Measurements from ENCODE around the gene POLR2L. TPM values are rescaled to one million over a fixed set of nuclear protein-coding genes. Genes with fewer than 3 reads are reported as not detected.
A peak's percentile ranks its signal among the peaks of the same experiment; 100 is the strongest.

POLR2L gene
- total RNA-seq, 1 experiment from 2014 or later = 139 TPM

DNA sequence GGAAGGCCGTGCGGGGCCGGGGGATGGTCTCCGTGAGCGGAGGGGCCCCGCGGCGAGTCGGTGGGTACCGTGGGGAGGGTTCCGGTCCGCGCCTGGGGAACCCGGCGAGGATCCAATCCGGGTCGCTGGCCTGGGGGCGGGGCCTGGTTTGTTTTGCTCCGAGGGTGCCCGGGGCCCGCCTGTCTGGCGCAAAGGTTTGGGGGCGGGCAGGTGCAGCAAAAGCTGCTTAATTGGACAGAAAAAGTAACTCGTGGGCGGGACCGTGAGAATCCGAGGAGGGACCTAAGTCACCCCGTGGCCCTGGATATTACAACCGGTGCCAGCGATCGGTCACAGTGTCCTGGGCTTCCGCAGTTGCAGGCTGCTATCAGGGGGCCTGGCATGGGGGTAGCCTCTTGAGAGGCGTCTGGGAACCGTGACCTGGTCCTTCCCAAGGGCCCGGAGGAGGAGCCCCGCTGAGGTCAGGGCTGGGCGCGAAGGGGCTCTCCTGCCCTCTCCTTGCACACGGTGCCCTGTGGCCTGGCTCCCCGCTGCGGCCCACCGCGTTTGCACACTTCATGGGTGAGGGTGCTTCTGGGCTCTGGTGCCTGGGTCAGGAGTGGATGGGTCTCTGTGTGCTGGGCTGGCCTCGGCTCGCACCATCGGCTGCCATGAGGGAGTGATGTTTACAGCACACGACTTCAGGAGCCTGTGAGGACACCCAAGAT lies 22.2 kb downstream of the POLR2L start:
- in situ Hi-C loops (cut with HindIII; ENCODE audit: low sequenced_read_pairs) = no loop called here
- peak; percentile 85 for DNase-seq (ENCODE audit: low spot score)

DNA sequence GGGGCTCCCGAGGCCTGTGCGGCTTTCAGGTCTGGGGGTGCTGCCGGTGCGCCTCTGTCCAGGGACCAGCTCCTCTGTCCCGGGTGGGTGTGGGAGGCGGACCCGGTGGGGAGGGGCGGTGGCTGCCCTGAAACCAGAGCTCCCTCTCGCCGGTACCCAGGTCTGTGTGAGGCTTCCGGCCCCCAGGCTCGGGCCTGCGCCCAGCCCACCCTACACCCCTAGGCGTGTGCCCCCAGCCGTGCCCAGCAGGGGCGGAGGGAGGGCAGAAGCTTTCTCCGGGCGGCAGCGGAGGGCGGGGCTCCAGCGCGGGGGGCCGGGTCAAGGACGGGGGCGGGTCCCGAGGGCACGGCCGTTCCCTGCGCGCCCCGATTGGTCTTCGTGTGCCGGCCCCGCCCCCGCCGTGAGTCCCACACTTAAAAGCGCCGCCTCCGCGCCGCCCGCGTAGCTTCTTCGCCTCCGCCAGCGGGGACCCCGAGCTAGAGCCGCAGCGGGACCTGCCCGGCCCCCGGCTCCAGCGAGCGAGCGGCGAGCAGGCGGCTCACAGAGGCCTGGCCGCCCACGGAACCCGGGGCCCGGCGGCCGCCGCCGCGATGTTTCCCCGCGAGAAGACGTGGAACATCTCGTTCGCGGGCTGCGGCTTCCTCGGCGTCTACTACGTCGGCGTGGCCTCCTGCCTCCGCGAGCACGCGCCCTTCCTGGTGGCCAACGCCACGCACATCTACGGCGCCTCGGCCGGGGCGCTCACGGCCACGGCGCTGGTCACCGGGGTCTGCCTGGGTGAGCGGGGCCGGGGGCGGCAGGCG lies 23.0 kb downstream of the POLR2L start:
- in situ Hi-C loops (cut with HindIII; ENCODE audit: low sequenced_read_pairs) = no loop called here
- peak; percentile 93 for DNase-seq (ENCODE audit: low spot score)

DNA sequence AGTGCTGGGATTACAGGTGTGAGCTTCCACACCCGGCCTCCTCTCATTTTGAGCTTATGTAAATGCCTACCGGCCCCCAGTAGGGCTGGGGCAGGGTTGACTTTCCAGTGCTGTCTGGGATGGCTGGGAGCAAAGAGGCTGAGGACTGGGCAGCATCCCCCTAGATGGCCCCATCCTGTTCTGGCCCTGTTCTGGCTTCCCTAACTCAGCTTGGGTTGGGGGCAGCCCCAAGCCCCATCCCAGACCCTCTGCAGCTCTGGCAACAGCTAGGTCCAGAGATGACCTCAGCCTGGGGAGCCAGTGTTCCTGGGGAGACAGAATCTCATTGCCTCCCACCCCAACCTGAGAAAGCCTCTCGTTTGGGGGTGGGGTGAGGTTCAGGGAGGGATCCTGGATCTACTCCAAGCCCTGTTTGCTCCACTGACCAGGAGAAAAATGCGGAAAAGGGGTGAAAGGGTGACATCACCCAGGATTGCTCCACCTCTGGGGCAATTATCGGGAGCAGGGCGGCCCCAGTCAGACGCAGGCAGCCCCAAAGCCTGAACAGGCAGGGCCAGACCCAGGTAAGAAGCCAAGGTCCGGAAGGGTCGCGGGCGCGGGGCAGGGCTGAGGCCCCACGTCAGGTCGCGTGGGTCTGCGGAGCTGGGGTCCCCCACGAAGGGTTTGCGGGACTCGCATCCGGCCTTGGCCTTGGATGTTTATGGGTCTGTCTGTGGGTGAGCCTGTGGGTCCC lies 23.8 kb downstream of the POLR2L start, which contains the start of gene PNPLA2:
TSS of gene PNPLA2 (plus strand) at position 519 of the 733 bp plus-strand sequence. CDS start 805 bp downstream, outside the sequence.
- no peak for DNase-seq (ENCODE audit: low spot score)
- in situ Hi-C loops (cut with HindIII; ENCODE audit: low sequenced_read_pairs) = no loop called here

DNA sequence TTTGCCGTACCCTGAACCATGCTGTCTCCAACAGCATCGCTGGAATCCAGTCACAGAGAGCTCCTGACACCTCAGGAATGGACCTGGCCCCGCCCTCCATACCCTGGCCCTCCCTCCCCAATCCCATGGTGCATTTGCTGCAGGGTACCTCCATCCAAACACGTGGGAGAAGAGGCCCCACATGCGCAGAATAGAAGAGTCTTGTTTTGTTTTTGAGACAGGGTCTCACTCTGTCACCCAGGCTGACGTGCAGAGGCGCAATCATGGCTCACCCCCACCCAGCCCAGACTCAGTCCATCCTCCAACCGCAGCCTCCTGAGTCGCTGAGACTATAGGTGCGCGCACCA lies 25.9 kb downstream of the POLR2L start:
- DNase-seq (ENCODE audit: low spot score) = no peak
- in situ Hi-C loops (cut with HindIII; ENCODE audit: low sequenced_read_pairs) = no loop called here

DNA sequence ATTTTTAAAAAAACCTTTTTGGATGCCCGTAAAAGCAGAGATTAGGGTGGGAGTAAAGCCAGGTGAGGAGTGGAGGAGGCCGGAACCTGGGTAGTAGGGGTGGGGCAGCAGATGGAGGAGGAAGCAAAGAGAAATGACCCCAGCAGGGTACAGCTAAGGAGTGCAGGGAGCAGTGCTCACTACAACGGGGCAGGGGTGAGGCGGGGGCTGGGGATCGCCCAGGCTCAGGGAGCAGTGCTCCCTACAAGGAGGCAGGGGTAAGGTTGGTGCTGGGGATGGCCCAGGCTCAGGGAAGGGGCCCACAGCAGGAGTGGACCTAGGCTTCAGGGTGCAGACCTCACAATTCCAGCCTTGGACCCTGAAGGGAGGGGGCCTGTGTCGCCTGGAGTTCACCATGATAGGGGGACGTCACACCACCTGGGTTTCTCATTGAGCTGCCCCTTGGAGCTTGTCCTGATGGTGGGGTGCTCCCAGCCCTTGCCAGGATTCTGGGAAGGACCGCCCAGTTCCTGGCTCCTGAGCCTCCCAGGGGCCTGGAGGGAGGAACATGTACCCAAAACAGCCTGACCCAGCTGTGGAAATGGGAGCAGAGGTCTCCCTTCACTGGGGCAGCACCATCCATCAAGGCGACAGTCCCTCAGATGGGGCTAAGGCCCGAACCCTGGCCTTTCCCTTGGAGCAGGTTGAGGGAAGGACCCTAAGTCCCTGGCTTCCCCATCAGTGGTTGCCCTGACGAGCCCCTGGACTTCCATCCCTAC lies 26.5 kb downstream of the POLR2L start:
- in situ Hi-C loops (cut with HindIII; ENCODE audit: low sequenced_read_pairs) = no loop called here

DNA sequence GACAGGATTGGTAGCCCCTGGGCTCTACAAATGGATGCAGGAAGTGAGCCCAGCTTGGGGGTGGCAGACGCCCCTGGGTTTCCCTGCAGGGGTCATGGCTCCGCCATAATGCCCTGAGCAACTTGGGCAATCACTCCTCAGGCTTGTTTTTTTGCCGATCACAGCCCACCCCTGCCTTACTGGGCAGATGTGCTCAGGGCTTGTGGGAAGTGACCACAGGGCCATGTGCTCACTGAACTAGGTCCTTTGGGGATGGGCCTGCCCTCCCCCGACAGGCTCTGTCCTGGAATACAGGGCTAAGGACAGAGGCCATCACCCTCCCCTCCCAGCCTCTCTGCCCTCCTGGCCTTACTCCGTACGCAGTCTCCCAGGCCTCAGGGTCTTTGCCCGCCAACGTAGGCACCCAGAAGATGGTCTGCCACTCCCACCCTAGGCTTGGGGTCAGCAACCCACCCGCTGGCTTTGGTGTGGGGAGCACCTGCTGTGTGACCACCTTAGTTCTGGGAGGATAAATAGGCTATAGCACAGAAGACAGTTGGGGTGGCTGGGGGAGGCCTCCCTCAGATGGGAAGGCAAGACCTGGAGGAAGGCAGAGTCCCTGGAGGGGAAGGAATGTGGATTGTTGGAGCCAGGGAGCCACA lies 28.8 kb downstream of the POLR2L start:
- in situ Hi-C loops (cut with HindIII; ENCODE audit: low sequenced_read_pairs) = no loop called here
- DNase-seq (ENCODE audit: low spot score) = no peak

More for the DNA sequence above, 26.5 kb downstream of the POLR2L start:
- DNase-seq (ENCODE audit: low spot score) = no peak

DNA sequence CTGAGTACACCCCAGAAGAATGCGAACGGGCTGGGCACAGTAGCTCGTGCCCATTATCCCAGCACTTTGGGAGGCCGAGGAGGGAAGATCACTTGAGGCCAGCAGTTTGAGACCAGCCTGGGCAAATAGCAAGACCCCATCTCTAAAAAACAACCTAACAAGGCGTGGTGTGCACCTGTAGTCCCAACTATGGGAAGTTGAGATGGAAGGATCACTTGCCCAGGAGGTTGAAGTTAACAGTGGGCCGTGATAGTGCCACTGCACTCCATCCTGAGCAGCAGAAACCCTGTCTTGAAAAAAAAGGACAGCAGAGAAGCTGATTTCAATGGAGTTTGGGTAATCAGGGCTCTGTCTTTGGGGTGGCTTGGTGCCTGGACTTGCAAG lies 29.3 kb downstream of the POLR2L start:
- in situ Hi-C loops (cut with HindIII; ENCODE audit: low sequenced_read_pairs) = no loop called here
- no peak for DNase-seq (ENCODE audit: low spot score)

DNA sequence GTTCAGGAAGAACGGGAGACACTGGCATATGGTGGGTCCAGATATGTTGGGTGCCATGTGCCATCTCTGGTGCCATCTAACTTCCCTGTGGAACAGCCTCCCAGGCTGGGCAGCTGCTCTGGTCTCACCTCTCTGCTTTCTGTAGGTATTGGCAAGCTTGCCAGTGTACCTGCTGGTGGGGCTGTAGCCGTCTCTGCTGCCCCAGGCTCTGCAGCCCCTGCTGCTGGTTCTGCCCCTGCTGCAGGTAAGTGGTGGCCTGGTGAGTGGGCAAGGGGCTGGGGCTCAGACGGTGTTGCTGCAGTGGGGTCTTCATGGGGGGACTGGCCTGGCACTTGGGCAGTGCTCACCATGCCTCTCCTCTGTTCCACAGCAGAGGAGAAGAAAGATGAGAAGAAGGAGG lies 29.9 kb downstream of the POLR2L start:
- DNase-seq (ENCODE audit: low spot score) = no peak
- in situ Hi-C loops (cut with HindIII; ENCODE audit: low sequenced_read_pairs) = no loop called here

DNA sequence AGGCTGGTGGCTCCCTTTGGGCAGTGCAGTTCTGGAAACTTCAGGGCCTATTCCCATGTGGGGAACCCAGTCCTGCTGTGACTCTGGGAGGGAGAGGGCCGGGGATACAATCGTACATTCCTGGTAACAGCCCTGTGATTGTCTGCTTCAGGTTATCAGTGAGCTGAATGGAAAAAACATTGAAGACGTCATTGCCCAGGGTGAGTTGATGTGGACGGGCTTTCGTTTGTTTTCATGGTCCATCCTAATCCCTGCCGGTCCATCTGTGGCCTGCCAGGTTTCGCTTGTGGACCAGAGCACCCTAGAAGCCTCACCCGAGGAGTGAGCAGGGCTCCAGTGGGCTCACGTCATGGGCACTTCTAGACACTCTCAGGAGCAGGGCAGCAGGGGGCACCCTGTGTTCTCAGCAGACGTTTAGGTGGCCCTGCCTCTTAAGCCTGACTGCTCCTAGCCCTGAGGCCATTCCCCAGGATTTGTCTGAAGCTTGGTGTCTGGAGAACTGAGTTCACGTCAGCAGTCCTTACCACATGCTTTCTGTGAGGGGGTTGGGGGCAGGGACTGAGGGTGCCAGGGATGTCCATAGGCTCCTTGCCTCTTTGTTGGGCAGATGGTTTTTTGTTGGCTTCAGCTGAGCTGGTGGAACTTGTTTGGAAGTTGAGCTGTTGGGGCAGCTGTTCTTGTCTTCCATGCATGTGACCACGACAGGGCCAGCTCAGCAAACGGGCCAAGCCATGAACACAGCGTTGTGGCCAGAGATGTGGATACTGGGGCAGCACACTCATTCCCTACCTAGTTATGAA lies 30.7 kb downstream of the POLR2L start:
- DNase-seq (ENCODE audit: low spot score) = no peak
- in situ Hi-C loops (cut with HindIII; ENCODE audit: low sequenced_read_pairs) = no loop called here

DNA sequence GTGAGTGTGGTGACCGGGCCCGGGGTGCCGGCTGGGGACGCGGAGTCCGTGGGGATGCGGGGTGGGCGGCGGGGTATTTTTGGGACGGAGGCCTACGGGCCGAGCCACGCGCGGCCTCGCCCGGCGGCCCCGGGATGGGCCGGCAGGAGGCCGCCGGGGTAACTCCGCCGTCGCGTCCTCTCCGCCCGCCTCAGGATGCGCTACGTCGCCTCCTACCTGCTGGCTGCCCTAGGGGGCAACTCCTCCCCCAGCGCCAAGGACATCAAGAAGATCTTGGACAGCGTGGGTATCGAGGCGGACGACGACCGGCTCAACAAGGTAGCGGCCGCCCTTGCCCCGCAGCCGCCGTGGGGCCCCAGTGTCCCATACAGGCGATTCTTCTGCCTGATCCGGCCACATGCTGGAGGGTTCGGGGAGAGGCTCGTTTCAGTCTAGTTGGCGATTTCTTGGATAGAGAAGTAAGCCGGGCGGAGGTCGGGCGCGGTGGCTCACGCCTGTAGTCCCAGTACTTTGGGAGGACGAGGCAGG lies 32.2 kb downstream of the POLR2L start:
- in situ Hi-C loops (cut with HindIII; ENCODE audit: low sequenced_read_pairs) = no loop called here
- no peak for DNase-seq (ENCODE audit: low spot score)

DNA sequence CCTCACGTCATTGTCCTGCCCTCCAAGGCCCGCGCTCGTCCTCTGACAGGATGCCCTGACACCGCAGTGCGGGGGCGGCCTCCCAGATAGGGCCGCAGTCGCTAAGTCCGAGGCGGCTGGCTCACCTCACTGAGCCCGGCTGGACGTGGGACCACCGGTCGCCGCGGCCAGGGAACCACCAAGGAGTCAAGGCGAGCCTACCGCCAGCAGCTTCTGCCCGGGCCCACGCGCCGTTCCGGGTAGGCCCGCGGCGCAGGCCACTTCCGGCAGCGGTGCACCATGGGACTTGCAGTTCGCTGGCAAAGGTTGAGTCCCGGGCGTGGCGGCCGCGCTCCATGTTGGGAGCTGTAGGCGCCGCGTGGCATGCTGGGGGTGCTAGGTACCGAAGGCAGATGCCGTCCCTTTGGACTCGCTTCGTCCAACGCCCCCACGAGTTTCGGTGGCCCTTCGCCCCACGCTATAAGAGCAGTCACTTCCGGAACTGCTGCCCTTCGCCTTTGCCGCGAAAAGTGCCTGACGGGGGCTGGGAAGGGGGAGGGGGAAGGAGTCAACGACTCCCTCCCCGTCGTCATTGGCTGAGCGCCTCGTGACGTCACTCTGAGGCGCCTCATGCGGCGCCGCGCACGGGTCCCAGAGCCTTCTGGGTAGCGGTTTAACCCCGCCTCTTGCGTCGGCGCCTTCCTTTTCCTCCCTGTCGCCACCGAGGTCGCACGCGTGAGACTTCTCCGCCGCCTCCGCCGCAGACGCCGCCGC lies 32.9 kb downstream of the POLR2L start, which contains the start of gene RPLP2:
TSS of gene RPLP2 (plus strand) at position 681 of the 753 bp plus-strand sequence. CDS start 268 bp downstream, outside the sequence.
- in situ Hi-C loops (cut with HindIII; ENCODE audit: low sequenced_read_pairs) = no loop called here
- peak; percentile 95 for DNase-seq (ENCODE audit: low spot score)

DNA sequence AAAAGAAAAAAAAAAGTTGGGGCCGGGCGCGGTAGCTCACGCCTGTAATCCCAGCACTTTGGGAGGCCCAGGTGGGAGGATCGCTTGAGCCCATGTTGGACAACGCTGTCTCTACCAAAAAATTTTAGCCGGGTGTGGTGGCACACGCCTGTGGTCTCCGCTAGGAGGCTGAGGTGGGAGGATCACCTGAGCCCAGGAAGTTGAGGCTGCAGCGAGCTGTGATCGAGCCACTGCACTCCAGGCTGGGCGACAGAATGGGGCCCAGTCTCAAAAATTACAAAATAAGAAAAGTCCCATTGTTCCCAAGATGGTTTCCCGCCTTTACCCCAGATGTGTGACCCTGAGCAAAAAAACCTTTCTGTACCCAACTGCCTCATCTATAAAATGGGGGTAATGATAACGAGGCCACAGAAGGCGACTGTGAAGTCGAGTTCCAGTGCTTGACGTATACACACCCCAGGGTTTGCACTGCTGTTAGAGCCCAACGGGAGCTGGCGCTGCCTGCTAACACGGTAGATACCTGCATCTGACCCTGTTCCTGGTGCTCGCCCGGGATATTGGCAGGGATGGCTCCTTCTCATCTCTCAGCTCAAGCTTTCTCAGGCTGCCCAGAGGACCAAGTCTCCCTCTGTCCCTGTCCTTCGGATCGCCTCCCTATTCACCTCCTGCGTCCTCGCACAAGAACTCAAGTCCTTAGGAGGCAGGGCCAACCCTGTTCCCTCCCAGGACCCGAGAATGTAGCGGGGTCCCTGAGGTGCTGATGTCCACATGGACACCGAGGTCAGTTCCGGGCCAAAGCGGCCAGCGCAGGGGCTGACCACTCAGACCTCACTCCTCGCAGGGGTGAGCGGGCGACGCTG lies 33.7 kb downstream of the POLR2L start:
- peak; percentile 83 for DNase-seq (ENCODE audit: low spot score)
- in situ Hi-C loops (cut with HindIII; ENCODE audit: low sequenced_read_pairs) = no loop called here

DNA sequence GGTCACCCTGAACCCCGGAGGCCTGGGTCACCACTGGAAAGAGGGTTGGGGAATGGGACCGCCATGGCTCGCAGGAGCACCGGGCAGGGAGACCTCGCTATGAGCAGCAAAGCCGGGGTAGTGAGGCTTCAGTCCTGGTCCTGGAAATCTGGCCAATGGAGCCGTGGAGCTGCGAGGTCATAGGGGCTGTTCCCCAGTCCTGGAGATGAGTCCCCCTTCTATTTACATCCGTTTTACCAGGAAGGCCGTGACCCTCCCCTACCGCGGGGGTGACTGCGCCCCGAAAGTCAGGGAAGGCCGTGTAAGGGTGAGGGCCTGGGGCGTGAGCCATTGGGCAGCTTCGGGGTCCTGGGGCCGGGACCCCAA lies 37.7 kb downstream of the POLR2L start:
- no peak for DNase-seq (ENCODE audit: low spot score)
- in situ Hi-C loops (cut with HindIII; ENCODE audit: low sequenced_read_pairs) = no loop called here

DNA sequence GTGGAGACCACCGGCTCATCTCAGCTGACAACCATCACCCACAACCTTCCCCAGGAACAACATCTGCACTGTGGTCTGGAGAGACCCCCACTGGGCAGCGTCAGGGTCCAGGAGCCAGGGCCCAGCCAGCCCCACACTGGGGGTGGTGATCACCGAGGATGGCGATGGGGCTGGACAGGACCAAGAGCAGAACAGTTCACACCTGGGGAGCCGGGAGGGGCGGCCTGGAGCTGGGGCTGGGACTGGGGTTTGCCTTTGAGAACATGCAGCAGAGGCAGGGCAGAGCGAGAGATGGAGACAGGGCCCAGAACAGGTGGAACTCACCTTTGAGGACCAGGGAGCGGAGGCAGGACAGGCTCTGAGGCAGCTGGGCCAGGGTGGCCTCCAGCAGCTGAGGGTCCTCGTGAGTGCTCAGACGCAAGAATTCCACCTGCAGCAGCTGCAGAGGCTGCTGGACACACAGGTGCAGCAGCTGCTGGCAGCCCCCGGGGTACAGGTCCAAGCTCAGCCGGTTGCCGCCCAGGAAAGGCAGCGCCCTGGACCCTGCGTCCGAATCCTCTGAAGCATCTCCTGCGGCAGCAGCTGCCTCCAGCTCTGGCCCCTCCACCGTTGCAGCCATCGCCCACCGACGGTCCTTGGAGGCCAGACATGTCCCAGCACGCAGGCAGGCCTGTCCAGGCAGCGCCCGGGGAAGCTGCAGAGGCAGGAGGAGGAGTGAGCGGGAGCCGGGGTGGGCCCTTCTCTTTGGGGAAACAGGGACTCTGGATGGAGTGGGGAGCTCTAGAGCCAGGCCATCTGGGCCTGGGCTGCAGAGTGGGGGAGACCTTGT lies 38.3 kb downstream of the POLR2L start:
- no peak for DNase-seq (ENCODE audit: low spot score)
- in situ Hi-C loops (cut with HindIII; ENCODE audit: low sequenced_read_pairs) = no loop called here

DNA sequence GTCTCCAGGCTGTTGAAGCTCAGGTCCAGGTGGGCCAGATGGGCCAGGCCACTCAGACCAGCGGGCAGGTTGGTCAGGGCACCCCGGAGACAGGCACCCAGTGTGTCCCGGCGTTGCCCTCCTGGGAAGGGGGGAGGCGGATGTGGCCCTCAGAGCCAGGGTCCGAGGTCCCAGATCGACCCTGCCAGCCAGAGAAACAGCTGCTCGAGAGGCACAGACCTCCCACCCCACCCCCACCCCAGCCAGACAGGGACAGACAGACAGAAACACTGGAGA lies 38.9 kb downstream of the POLR2L start:
- in situ Hi-C loops (cut with HindIII; ENCODE audit: low sequenced_read_pairs) = no loop called here
- no peak for DNase-seq (ENCODE audit: low spot score)
